Epithelial cell of proximal tubule (primary cell): Measurements from ENCODE around the gene OOSP4A. TPM values are rescaled to one million over a fixed set of nuclear protein-coding genes. Genes with fewer than 3 reads are reported as not detected.

ENCODE experiments used
- DNase-seq: peaks from one replicate; pipeline ENCODE4 v3.0.0-alpha.2; 2011; ENCODE audit warnings: low read depth
- H3K4me3 ChIP-seq: 2 replicates; pipeline ENCODE4 v1.5.1; 2011; ENCODE audit warnings: low read depth, mild to moderate bottlenecking, low read length
- CTCF ChIP-seq: conservative IDR thresholded peaks from 2 replicates; pipeline ENCODE4 v1.5.1; 2012; ENCODE audit warnings: low read depth, mild to moderate bottlenecking, low read length
- total RNA-seq: library from RNA; depleted of rRNA; stranded (reverse); fragments of >200 nt; gene quantifications from 2 replicates; pipeline ENCODE4 v1.2.3, GENCODE V29; 2015

Gene OOSP4A
- total RNA-seq, 1 donor from 2014 or later, result not detected

- DNase-seq, result peak; percentile 16
- TF ChIP-seq CTCF, result no peak
- no peak overlapping the region for H3K4me3 ChIP-seq
Observed at GRCh38 chr11:59957094-59957493, 6.7 kb upstream of the OOSP4A start.

GRCh38 chr11:59960502-59961381 is 3.1 kb upstream of the OOSP4A start:
- no peak for TF ChIP-seq CTCF
- no peak for DNase-seq
- H3K4me3 ChIP-seq, result no peak overlapping the region

DNA sequence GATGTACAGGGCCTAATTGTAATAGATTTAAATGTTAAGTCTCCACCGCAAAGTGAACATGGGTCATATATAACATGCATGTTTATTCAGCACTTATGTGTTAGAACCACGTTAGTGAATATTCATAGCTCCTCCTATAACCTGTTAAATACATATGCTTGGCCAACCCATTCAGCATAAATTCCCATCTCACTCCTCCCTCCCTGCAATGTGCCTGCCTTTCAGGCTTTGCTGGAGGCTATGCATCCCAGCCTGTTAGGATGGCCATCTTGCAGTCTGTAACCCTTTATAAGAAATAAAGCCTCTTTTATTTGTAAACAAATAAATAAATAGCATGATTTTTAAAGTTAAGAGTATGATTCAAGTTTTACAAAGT is 1.7 kb upstream of the OOSP4A start:
- no peak for DNase-seq
- H3K4me3 ChIP-seq, result no peak overlapping the region
- TF ChIP-seq CTCF, result no peak

- DNase-seq, result no peak
- no peak for TF ChIP-seq CTCF
- H3K4me3 ChIP-seq, result no peak overlapping the region
Observed at GRCh38 chr11:59965424-59965823, 1.6 kb downstream of the OOSP4A start.

- H3K4me3 ChIP-seq, result no peak overlapping the region
- TF ChIP-seq CTCF, result no peak
- no peak for DNase-seq
Observed at GRCh38 chr11:59966201-59966600, 2.4 kb downstream of the OOSP4A start.

- DNase-seq, result no peak
- no peak for TF ChIP-seq CTCF
- H3K4me3 ChIP-seq, result no peak overlapping the region
Observed at GRCh38 chr11:59967677-59968394, 4.0 kb downstream of the OOSP4A start.
